LoVo (cell line): ENCODE data around the gene CCNQ.

ENCODE experiments used
- DNase-seq: peaks from one replicate; pipeline ENCODE4 v3.0.0-alpha.2; 2016; ENCODE audit warnings: low spot score

Gene CCNQ

GRCh38 chrX:153595859-153596857 lies 2.8 kb downstream of the CCNQ start:
- no peak for DNase-seq

GRCh38 chrX:153595387-153595786 lies 3.6 kb downstream of the CCNQ start:
- DNase-seq = no peak

GRCh38 chrX:153593811-153594500 lies 5.0 kb downstream of the CCNQ start:
- DNase-seq = no peak

GRCh38 chrX:153592966-153593688 lies 5.8 kb downstream of the CCNQ start:
- DNase-seq = no peak

GRCh38 chrX:153592091-153592833 lies 6.7 kb downstream of the CCNQ start:
- no peak for DNase-seq

GRCh38 chrX:153590961-153591956 lies 7.7 kb downstream of the CCNQ start:
- DNase-seq = no peak

- DNase-seq = no peak
These were observed 10.0 kb downstream of the CCNQ start for GRCh38 chrX:153588782-153589446.

- DNase-seq = no peak
These were observed 10.7 kb downstream of the CCNQ start for GRCh38 chrX:153588021-153588781.

GRCh38 chrX:153587342-153587741 lies 11.6 kb downstream of the CCNQ start:
- DNase-seq = no peak

GRCh38 chrX:153585827-153586226 lies 13.1 kb downstream of the CCNQ start:
- DNase-seq = no peak

- DNase-seq = no peak
These were observed 15.5 kb downstream of the CCNQ start for GRCh38 chrX:153583433-153583832.

- DNase-seq = no peak
These were observed 16.0 kb downstream of the CCNQ start for GRCh38 chrX:153582896-153583295.

GRCh38 chrX:153580700-153581386 lies 18.1 kb downstream of the CCNQ start:
- DNase-seq = no peak

- DNase-seq = no peak
These were observed 20.1 kb downstream of the CCNQ start for GRCh38 chrX:153578889-153579288.

- DNase-seq = no peak
These were observed 20.6 kb downstream of the CCNQ start for GRCh38 chrX:153578200-153578835.

GRCh38 chrX:153576961-153577360 lies 22.0 kb downstream of the CCNQ start:
- no peak for DNase-seq

- no peak for DNase-seq
These were observed 22.6 kb downstream of the CCNQ start for GRCh38 chrX:153576239-153576870.

- DNase-seq = no peak
These were observed 25.0 kb downstream of the CCNQ start for GRCh38 chrX:153573984-153574383.
